SK-N-SH treated with all-trans-retinoic acid at 6 μM for 48 hours (cell line): ENCODE data around the gene TMEM43.

Experiments
- ATAC-seq: fragments of 200-7000 bp; cut with Tn5 transposase; 3 replicates; pipeline ENCODE4 v1.9.1; 2020; ENCODE audit warnings: mild to moderate bottlenecking, moderate library complexity
- ARNTL ChIP-seq: fragments of 450-650 bp; formaldehyde crosslinking; IDR thresholded peaks from 2 replicates; pipeline ENCODE4 v1.5.0; 2020; ENCODE audit warnings: low read depth, mild to moderate bottlenecking, moderate library complexity, borderline replicate concordance
- BACH2 ChIP-seq: fragments of 250-450 bp; sonication (Bioruptor Pico); IDR thresholded peaks from 2 replicates; pipeline ENCODE4 v1.9.0; 2021; ENCODE audit warnings: mild to moderate bottlenecking, borderline replicate concordance
- CSDC2 ChIP-seq: fragments of 250-450 bp; sonication (Bioruptor Pico); IDR thresholded peaks from 2 replicates; pipeline ENCODE4 v1.5.0; 2020; ENCODE audit warnings: mild to moderate bottlenecking, moderate library complexity
- ESRRG ChIP-seq: fragments of 250-450 bp; sonication (Bioruptor Pico); IDR thresholded peaks from 2 replicates; pipeline ENCODE4 v1.6.1; 2021; ENCODE audit warnings: mild to moderate bottlenecking
- GLIS3 ChIP-seq: fragments of 250-450 bp; sonication (Bioruptor Pico); IDR thresholded peaks from 2 replicates; pipeline ENCODE4 v1.5.0; 2020; ENCODE audit warnings: mild to moderate bottlenecking, moderate library complexity
- ISL1 ChIP-seq: fragments of 250-450 bp; sonication (Bioruptor Pico); IDR thresholded peaks from 2 replicates; pipeline ENCODE4 v2.1.2; 2022; ENCODE audit warnings: mild to moderate bottlenecking, moderate library complexity
- OSR1 ChIP-seq: fragments of 250-450 bp; sonication (Bioruptor Pico); IDR thresholded peaks from 2 replicates; pipeline ENCODE4 v1.8.0; 2022; ENCODE audit warnings: moderate library complexity, mild to moderate bottlenecking, inconsistent platforms
- PPARA ChIP-seq: fragments of 250-450 bp; sonication (Bioruptor Pico); IDR thresholded peaks from 2 replicates; pipeline ENCODE4 v1.5.0; 2020; ENCODE audit warnings: mild to moderate bottlenecking, borderline replicate concordance
- RARB ChIP-seq: fragments of 250-450 bp; sonication (Bioruptor Pico); IDR thresholded peaks from 2 replicates; pipeline ENCODE4 v1.8.0; 2021; ENCODE audit warnings: mild to moderate bottlenecking, moderate library complexity
- SNAI2 ChIP-seq: fragments of 250-450 bp; sonication (Bioruptor Pico); IDR thresholded peaks from 2 replicates; pipeline ENCODE4 v1.5.0; 2020; ENCODE audit warnings: mild to moderate bottlenecking, moderate library complexity
- TCF4 ChIP-seq: fragments of 250-450 bp; sonication (Bioruptor Pico); IDR thresholded peaks from 2 replicates; pipeline ENCODE4 v1.8.0; 2021; ENCODE audit warnings: mild to moderate bottlenecking, moderate library complexity, borderline replicate concordance
- TOX ChIP-seq: fragments of 250-450 bp; sonication (Bioruptor Pico); IDR thresholded peaks from 2 replicates; pipeline ENCODE4 v1.8.0; 2021; ENCODE audit warnings: mild to moderate bottlenecking, moderate library complexity, borderline replicate concordance
- ZC3H10 ChIP-seq: fragments of 250-450 bp; sonication (Bioruptor Pico); IDR thresholded peaks from 2 replicates; pipeline ENCODE4 v1.5.1; 2021; ENCODE audit warnings: mild to moderate bottlenecking, moderate library complexity
- ZFP3 ChIP-seq: fragments of 250-450 bp; sonication (Bioruptor Pico); IDR thresholded peaks from 2 replicates; pipeline ENCODE4 v1.5.0; 2020; ENCODE audit warnings: mild to moderate bottlenecking, moderate library complexity
- ZFP30 ChIP-seq: fragments of 450-650 bp; formaldehyde crosslinking; IDR thresholded peaks from 2 replicates; pipeline ENCODE4 v1.5.0; 2022; ENCODE audit warnings: mild to moderate bottlenecking, moderate library complexity
- ZNF565 ChIP-seq: fragments of 450-650 bp; formaldehyde crosslinking; conservative IDR thresholded peaks from 2 replicates; pipeline ENCODE4 v1.5.0; 2020; ENCODE audit warnings: low read depth, mild to moderate bottlenecking, moderate library complexity
- ZNF70 ChIP-seq: fragments of 450-650 bp; formaldehyde crosslinking; IDR thresholded peaks from 2 replicates; pipeline ENCODE4 v1.5.0; 2020; ENCODE audit warnings: mild to moderate bottlenecking, moderate library complexity
- TF ChIP-seq, protein P1 (sequence below): fragments of 250-450 bp; sonication (Bioruptor Pico); IDR thresholded peaks from 2 replicates; pipeline ENCODE4 v1.8.0; 2021; ENCODE audit warnings: low read depth, mild to moderate bottlenecking, moderate library complexity, borderline replicate concordance
- TF ChIP-seq, protein P2 (sequence below): fragments of 250-450 bp; sonication (Bioruptor Pico); IDR thresholded peaks from 2 replicates; pipeline ENCODE4 v1.8.0; 2020; ENCODE audit warnings: mild to moderate bottlenecking, moderate library complexity, borderline replicate concordance
- TF ChIP-seq, protein P3 (sequence below): fragments of 250-450 bp; sonication (Bioruptor Pico); IDR thresholded peaks from 2 replicates; pipeline ENCODE4 v1.5.0; 2020; ENCODE audit warnings: mild to moderate bottlenecking, moderate library complexity

TMEM43 gene

DNA sequence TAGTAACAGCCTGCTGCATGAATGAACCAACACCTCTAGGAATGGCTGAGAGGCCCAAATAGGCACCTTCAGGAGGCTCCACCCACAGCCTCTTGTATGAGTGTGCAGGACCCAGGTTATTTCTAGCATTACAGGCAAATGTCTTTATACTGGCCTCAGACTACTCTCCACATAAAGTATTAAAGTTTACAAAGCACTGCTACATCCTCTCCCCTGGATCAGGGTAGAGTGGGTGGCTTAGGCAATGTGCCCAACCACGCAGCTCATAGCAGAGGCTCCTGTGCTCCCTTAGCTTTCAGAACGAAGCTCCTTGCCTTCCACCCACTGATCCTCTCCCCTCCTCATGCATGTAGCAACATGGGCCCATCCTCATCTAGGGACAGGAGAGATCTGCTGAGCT, 16.3 kb downstream of the TMEM43 start:
- ATAC-seq, result no peak
- TF ChIP-seq ZNF70 (CRISPR knock-in tag) (no peak), BACH2 (CRISPR knock-in tag) (no peak)

DNA sequence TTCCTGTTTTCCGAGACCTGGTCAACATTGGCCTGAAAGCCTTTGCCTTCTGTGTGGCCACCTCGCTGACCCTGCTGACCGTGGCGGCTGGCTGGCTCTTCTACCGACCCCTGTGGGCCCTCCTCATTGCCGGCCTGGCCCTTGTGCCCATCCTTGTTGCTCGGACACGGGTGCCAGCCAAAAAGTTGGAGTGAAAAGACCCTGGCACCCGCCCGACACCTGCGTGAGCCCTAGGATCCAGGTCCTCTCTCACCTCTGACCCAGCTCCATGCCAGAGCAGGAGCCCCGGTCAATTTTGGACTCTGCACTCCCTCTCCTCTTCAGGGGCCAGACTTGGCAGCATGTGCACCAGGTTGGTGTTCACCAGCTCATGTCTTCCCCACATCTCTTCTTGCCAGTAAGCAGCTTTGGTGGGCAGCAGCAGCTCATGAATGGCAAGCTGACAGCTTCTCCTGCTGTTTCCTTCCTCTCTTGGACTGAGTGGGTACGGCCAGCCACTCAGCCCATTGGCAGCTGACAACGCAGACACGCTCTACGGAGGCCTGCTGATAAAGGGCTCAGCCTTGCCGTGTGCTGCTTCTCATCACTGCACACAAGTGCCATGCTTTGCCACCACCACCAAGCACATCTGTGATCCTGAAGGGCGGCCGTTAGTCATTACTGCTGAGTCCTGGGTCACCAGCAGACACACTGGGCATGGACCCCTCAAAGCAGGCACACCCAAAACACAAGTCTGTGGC, 16.9 kb downstream of the TMEM43 start:
- no peak for TF ChIP-seq ZNF565 (CRISPR knock-in tag)
- no peak for TF ChIP-seq OSR1 (CRISPR knock-in tag)
- no peak for TF ChIP-seq GLIS3 (CRISPR knock-in tag)
- ATAC-seq, result no peak

DNA sequence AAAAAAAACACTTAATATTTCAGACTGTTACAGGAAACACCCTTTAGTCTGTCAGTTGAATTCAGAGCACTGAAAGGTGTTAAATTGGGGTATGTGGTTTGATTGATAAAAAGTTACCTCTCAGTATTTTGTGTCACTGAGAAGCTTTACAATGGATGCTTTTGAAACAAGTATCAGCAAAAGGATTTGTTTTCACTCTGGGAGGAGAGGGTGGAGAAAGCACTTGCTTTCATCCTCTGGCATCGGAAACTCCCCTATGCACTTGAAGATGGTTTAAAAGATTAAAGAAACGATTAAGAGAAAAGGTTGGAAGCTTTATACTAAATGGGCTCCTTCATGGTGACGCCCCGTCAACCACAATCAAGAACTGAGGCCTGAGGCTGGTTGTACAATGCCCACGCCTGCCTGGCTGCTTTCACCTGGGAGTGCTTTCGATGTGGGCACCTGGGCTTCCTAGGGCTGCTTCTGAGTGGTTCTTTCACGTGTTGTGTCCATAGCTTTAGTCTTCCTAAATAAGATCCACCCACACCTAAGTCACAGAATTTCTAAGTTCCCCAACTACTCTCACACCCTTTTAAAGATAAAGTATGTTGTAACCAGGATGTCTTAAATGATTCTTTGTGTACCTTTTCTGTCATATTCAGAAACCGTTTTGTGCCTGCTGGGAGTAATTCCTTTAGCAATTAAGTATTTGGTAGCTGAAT, 17.9 kb downstream of the TMEM43 start:
- TF ChIP-seq, protein P1, sequence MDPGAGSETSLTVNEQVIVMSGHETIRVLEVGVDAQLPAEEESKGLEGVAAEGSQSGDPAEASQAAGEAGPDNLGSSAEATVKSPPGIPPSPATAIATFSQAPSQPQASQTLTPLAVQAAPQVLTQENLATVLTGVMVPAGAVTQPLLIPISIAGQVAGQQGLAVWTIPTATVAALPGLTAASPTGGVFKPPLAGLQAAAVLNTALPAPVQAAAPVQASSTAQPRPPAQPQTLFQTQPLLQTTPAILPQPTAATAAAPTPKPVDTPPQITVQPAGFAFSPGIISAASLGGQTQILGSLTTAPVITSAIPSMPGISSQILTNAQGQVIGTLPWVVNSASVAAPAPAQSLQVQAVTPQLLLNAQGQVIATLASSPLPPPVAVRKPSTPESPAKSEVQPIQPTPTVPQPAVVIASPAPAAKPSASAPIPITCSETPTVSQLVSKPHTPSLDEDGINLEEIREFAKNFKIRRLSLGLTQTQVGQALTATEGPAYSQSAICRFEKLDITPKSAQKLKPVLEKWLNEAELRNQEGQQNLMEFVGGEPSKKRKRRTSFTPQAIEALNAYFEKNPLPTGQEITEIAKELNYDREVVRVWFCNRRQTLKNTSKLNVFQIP (CRISPR knock-in tag), result no peak
- no peak for TF ChIP-seq OSR1 (CRISPR knock-in tag)
- no peak for TF ChIP-seq GLIS3 (CRISPR knock-in tag)
- TF ChIP-seq PPARA (CRISPR knock-in tag), result no peak
- no peak for TF ChIP-seq ISL1 (CRISPR knock-in tag)
- TF ChIP-seq ZNF70 (CRISPR knock-in tag), result no peak
- no peak for TF ChIP-seq TCF4 (CRISPR knock-in tag)
- TF ChIP-seq TOX (CRISPR knock-in tag), result no peak
- TF ChIP-seq CSDC2 (CRISPR knock-in tag), result no peak
- no peak for ATAC-seq

DNA sequence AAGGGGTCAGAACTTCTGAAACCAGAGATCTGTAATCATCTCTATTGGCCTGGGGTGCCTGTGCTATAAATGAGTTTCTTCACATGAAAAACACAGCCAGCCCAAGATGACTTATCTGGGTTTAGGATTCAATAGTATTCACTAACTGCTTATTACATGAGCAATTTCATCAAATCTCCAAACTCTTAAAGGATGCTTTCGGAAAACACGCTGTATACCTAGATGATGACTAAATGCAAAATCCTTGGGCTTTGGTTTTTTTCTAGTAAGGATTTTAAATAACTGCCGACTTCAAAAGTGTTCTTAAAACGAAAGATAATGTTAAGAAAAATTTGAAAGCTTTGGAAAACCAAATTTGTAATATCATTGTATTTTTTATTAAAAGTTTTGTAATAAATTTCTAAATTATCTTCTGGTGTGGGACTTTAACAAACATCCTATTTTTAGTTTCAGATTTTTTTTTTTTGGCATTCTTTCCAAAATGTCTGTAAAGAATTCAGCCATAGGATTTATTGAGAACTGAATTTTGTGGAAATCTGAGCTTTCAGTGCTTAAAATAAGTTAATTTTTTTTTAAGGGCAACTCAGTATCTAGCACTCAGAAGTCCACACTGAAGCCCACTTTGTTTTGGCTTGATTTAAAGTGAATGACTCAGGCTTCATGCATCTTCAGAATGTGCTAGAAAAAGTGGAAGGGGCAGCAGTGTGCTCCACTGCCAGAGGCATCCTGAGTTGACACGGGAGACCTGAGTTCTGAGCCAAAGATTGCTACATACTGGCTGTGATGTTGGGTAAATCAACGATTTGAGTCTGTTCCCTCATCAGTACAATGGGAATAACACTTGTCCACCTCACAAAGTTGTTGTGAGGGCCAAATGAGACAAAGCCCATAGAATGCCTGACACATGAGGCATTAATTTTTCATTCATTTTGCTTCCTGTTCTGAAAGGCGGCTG, 18.7 kb downstream of the TMEM43 start:
- TF ChIP-seq OSR1 (CRISPR knock-in tag) (no peak), ISL1 (CRISPR knock-in tag) (peak; percentile 64), ARNTL (CRISPR knock-in tag) (no peak), BACH2 (CRISPR knock-in tag) (no peak), CSDC2 (CRISPR knock-in tag) (peak; percentile 51; the same call in 1 of the 2 replicates), ZFP3 (CRISPR knock-in tag) (peak; percentile 35; the same call in 1 of the 2 replicates), TCF4 (CRISPR knock-in tag) (no peak), SNAI2 (no peak)
- ATAC-seq, result peak; percentile 73

DNA sequence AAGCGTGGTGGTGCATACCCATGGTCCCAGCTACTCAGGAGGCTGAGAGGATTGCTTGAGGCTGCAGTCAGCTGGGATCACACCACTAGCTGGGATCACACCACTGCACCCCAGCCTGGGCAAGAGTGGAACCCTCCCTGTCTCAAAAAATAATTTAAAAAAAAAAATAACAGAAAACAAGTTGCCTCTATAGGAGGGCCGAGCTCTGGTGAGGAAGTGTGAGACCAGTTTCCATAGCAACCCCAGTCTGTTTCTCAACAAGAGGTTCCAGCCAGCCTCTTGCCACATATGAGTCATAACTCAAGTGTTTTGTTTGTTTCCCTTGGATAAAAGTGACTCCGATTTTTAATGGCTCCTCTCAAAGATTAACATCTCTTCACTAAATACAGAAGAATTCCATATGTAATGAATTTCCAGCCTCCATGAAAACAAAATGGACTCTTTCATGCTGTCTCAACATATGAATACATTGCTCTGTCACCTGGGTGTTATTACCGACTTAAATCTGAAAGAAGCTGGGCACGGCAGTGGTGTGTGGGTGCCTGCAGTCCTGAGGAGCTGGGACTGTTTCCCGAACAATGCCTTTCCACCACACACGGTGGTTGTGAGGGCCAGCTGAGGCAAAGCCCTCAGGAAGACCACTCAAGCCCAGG, 19.7 kb downstream of the TMEM43 start:
- ATAC-seq, result peak; percentile 80
- TF ChIP-seq ZC3H10 (CRISPR knock-in tag) (no peak), ZNF565 (CRISPR knock-in tag) (peak; percentile 69; the same call in 1 of the 2 replicates), TOX (CRISPR knock-in tag) (no peak), RARB (CRISPR knock-in tag) (no peak), TCF4 (CRISPR knock-in tag) (no peak), GLIS3 (CRISPR knock-in tag) (no peak), ESRRG (CRISPR knock-in tag) (no peak), ZFP30 (CRISPR knock-in tag) (no peak), ISL1 (CRISPR knock-in tag) (peak; percentile 88), SNAI2 (0 out of 2 replicates have a peak, but pooled peaks have one; percentile 36), ZFP3 (CRISPR knock-in tag) (no peak), ZNF70 (CRISPR knock-in tag) (no peak), BACH2 (CRISPR knock-in tag) (no peak), CSDC2 (CRISPR knock-in tag) (peak; percentile 90), PPARA (CRISPR knock-in tag) (no peak)
- TF ChIP-seq, protein P2, sequence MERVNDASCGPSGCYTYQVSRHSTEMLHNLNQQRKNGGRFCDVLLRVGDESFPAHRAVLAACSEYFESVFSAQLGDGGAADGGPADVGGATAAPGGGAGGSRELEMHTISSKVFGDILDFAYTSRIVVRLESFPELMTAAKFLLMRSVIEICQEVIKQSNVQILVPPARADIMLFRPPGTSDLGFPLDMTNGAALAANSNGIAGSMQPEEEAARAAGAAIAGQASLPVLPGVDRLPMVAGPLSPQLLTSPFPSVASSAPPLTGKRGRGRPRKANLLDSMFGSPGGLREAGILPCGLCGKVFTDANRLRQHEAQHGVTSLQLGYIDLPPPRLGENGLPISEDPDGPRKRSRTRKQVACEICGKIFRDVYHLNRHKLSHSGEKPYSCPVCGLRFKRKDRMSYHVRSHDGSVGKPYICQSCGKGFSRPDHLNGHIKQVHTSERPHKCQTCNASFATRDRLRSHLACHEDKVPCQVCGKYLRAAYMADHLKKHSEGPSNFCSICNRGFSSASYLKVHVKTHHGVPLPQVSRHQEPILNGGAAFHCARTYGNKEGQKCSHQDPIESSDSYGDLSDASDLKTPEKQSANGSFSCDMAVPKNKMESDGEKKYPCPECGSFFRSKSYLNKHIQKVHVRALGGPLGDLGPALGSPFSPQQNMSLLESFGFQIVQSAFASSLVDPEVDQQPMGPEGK (CRISPR knock-in tag), result no peak
- TF ChIP-seq, protein P1 (CRISPR knock-in tag), result no peak
- TF ChIP-seq, protein P3, sequence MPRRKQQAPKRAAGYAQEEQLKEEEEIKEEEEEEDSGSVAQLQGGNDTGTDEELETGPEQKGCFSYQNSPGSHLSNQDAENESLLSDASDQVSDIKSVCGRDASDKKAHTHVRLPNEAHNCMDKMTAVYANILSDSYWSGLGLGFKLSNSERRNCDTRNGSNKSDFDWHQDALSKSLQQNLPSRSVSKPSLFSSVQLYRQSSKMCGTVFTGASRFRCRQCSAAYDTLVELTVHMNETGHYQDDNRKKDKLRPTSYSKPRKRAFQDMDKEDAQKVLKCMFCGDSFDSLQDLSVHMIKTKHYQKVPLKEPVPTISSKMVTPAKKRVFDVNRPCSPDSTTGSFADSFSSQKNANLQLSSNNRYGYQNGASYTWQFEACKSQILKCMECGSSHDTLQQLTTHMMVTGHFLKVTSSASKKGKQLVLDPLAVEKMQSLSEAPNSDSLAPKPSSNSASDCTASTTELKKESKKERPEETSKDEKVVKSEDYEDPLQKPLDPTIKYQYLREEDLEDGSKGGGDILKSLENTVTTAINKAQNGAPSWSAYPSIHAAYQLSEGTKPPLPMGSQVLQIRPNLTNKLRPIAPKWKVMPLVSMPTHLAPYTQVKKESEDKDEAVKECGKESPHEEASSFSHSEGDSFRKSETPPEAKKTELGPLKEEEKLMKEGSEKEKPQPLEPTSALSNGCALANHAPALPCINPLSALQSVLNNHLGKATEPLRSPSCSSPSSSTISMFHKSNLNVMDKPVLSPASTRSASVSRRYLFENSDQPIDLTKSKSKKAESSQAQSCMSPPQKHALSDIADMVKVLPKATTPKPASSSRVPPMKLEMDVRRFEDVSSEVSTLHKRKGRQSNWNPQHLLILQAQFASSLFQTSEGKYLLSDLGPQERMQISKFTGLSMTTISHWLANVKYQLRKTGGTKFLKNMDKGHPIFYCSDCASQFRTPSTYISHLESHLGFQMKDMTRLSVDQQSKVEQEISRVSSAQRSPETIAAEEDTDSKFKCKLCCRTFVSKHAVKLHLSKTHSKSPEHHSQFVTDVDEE, result peak; percentile 56; the same call in 1 of the 2 replicates
